ENCODE measurements around the gene NANOS2.
"Not testable (repeated sequence)": the region's sequence is repeated elsewhere in the genome, so short reads cannot be mapped to it uniquely, and the experiment has no call there.

The NANOS2 gene

GRCh38 chr19:45874620-45874966 is 40.0 kb downstream of the NANOS2 start:
- DNase-seq (ENCODE audit: low spot score): no peak

DNA sequence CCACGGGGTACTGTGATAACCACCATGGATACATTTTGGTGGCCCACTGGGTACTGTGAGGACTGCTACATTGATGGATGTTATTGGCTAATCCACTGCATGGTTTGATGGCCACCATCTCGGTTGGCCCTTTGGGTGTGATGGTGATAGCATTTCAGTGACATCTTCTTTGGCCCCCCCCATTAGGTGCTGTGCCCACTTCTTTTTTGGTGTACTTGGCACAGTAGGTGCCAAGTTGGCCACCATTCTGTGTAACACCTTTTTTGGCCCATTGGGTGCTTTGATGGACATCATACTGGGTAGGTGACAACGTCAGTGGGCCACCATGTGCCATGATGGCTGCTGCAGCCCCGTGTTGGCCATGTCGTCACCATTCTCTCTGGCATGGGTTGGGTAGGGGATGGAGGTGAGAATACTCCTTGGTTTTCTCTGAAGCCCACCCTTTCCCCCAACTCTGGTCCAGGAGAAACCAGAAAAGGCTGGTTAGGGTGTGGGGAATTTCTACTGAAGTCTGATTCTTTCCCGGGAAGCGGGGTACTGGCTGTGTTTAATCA is 41.3 kb downstream of the NANOS2 start:
- DNase-seq (ENCODE audit: low spot score): no peak

DNA sequence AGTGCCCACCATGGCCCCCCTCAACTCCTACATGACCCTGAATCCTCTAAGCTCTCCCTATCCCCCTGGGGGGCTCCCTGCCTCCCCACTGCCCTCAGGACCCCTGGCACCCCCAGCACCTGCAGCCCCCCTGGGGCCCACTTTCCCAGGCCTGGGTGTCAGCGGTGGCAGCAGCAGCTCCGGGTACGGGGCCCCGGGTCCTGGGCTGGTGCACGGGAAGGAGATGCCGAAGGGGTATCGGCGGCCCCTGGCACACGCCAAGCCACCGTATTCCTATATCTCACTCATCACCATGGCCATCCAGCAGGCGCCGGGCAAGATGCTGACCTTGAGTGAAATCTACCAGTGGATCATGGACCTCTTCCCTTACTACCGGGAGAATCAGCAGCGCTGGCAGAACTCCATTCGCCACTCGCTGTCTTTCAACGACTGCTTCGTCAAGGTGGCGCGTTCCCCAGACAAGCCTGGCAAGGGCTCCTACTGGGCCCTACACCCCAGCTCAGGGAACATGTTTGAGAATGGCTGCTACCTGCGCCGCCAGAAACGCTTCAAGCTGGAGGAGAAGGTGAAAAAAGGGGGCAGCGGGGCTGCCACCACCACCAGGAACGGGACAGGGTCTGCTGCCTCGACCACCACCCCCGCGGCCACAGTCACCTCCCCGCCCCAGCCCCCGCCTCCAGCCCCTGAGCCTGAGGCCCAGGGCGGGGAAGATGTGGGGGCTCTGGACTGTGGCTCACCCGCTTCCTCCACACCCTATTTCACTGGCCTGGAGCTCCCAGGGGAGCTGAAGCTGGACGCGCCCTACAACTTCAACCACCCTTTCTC is 42.3 kb downstream of the NANOS2 start:
- no peak for DNase-seq (ENCODE audit: low spot score)

DNA sequence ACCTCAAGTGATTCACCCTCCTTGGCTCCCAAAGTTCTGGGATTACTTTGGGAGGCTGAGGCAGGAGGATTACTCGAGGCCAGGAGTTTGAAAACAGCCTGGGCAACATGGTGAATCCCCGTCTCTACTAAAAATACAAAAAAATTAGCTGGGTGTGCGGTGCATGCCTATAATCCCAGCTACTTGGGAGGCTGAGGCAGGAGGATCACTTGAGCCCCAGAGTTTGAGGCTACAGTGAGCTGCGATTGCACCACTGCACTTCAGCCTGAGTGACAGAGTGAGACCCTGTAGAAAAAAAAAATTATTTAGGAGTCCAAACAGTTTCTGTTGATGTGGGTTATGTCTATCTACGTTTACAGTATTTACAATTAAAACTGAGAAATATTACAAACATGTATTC is 43.8 kb downstream of the NANOS2 start:
- DNase-seq (ENCODE audit: low spot score): no peak

DNA sequence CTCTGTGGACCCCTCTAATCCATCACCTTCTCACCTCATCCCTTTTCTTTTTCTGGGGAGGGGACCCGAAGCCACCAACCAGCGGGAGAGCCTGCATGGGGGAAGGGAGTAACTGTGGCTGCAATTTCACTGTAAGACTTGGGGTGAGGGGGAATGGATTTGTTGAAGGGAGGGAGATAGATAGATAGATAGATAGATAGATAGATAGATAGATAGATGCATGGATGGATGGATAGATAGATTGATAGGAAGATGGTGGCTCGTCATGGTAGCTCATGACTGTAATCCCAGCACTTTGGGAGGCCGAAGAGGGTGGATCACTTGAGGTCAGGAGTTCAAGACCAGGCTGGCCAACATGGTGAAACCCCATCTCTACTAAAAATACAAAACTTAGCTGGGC is 47.3 kb downstream of the NANOS2 start:
- DNase-seq (ENCODE audit: low spot score): not testable (repeated sequence)

GRCh38 chr19:45866400-45867176 is 48.0 kb downstream of the NANOS2 start:
- DNase-seq (ENCODE audit: low spot score): no peak

- no peak for DNase-seq (ENCODE audit: low spot score)
Observed at GRCh38 chr19:45865269-45865948, 49.2 kb downstream of the NANOS2 start.

DNA sequence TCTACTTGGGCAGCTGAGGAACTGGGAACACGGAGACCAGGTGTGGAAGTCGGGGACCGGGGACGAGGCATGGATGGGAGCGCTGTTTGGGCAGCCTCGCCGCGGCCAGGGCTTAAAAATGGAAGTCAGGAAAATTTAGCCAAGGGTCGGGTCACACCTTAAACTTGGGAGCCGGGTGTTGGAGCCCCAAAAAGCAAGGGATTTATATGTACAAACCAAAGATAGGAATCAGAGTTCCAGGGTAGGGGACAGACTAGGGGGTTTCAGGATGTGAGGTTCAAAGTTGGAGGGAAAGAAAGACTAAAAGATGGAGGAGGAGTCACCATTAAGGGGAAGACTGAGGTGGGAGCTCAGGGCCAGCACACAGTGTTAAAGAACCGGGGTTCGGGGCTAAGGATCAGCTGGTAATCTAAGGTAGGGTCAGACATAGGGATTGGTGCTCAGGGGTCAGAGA is 49.9 kb downstream of the NANOS2 start:
- no peak for DNase-seq (ENCODE audit: low spot score)

- peak; percentile 94 for DNase-seq (ENCODE audit: low spot score)
Observed at GRCh38 chr19:45863840-45864628, 50.5 kb downstream of the NANOS2 start, which contains the start of gene FOXA3. FOXA3 (plus strand) TSS chr19:45864326; CDS start chr19:45864457, 131 bp downstream.

DNA sequence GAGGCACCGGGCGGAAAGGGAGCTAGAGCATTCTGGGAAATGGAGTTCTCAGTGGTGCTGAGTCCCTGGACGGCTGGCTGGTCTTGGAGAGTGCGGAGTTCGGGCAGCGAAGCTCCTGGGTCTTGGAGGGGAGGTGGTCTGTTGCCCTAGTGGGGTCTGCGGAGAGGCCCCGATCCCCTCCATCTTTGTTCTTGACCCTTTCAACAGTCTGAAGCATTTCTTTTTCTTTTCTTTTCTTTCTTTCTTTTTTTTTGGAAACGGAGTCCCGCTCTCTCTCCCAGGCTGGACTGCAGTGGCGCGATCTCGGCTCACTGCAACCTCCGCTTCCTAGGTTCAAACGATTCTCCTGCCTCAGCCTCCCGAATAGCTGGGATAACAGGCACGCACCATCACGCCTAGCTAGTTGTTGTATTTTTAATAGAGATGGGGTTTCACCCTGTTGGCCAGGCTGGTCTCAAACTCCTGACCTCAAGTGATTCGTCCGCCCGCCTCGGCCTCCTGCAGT is 51.2 kb downstream of the NANOS2 start:
- no peak for DNase-seq (ENCODE audit: low spot score)
